GM23248 (cell line): ENCODE results near the gene CDKN2B. TPM values are rescaled to one million over a fixed set of nuclear protein-coding genes. Genes with fewer than 3 reads are reported as not detected.
"Not testable (repeated sequence)": the region's sequence is repeated elsewhere in the genome, so short reads cannot be mapped to it uniquely, and the experiment has no call there.

Source experiments
- DNase-seq: peaks from one replicate; pipeline ENCODE4 v3.0.0-alpha.2; 2015
- H2AFZ ChIP-seq: fragments of 200-600 bp; sonication (generic); 2 replicates; pipeline ENCODE4 v1.6.1; 2016; ENCODE audit warnings: antibody characterized with exemption
- H3F3A ChIP-seq: fragments of 200-600 bp; sonication (generic); 2 replicates; pipeline ENCODE4 v1.6.1; 2016; ENCODE audit warnings: mild to moderate bottlenecking, antibody characterized with exemption, mixed run types; ENCODE audit not compliant: insufficient read depth
- H3K27ac ChIP-seq: fragments of 200-600 bp; sonication (generic); 2 replicates; pipeline ENCODE4 v1.5.1; 2016; ENCODE audit warnings: mild to moderate bottlenecking
- H3K27me3 ChIP-seq: fragments of 200-600 bp; sonication (generic); replicated peaks from 2 replicates; pipeline ENCODE4 v1.6.1; 2016; ENCODE audit warnings: mild to moderate bottlenecking; ENCODE audit not compliant: insufficient read depth
- H3K36me3 ChIP-seq: fragments of 200-600 bp; sonication (generic); 2 replicates; pipeline ENCODE4 v1.6.1; 2016; ENCODE audit warnings: low read depth, mild to moderate bottlenecking
- H3K4me1 ChIP-seq: fragments of 200-600 bp; sonication (generic); 2 replicates; pipeline ENCODE4 v1.6.1; 2016; ENCODE audit warnings: mild to moderate bottlenecking; ENCODE audit not compliant: insufficient read depth
- H3K4me2 ChIP-seq: fragments of 200-600 bp; sonication (generic); one replicate; pipeline ENCODE4 v1.6.1; 2016; ENCODE audit warnings: mild to moderate bottlenecking; ENCODE audit not compliant: unreplicated experiment
- H3K4me3 ChIP-seq: fragments of 200-600 bp; sonication (generic); 2 replicates; pipeline ENCODE4 v1.5.1; 2016; ENCODE audit warnings: mild to moderate bottlenecking
- H3K79me2 ChIP-seq: fragments of 200-600 bp; sonication (generic); 2 replicates; pipeline ENCODE4 v1.6.1; 2016; ENCODE audit warnings: mild to moderate bottlenecking; ENCODE audit not compliant: insufficient read depth
- H3K9ac ChIP-seq: fragments of 200-600 bp; sonication (generic); 2 replicates; pipeline ENCODE4 v1.6.1; 2016; ENCODE audit warnings: mild to moderate bottlenecking
- H3K9me2 ChIP-seq: fragments of 200-600 bp; sonication (generic); 2 replicates; pipeline ENCODE4 v1.6.1; 2016; ENCODE audit warnings: mixed run types, mild to moderate bottlenecking, moderate library complexity; ENCODE audit not compliant: insufficient read depth
- H3K9me3 ChIP-seq: fragments of 200-600 bp; sonication (generic); one replicate; pipeline ENCODE4 v1.6.1; 2017; ENCODE audit warnings: low read depth
- H4K20me1 ChIP-seq: fragments of 200-600 bp; sonication (generic); 2 replicates; pipeline ENCODE4 v1.6.0; 2016; ENCODE audit not compliant: insufficient read depth
- EZH2 ChIP-seq: fragments of 200-600 bp; sonication (generic); IDR thresholded peaks from 2 replicates; pipeline ENCODE4 v1.6.1; 2018; ENCODE audit warnings: antibody characterized with exemption, mild to moderate bottlenecking; ENCODE audit not compliant: insufficient read depth, poor library complexity, severe bottlenecking
- EZH2phosphoT487 ChIP-seq: fragments of 200-600 bp; sonication (generic); IDR thresholded peaks from 2 replicates; pipeline ENCODE4 v1.6.1; 2018; ENCODE audit warnings: antibody characterized with exemption, moderate library complexity, mild to moderate bottlenecking, low read depth; ENCODE audit not compliant: insufficient read depth
- WGBS, 2 experiments: methylation state at CpG; one replicate each; pipeline ENCODE4 v1.1.6; 2015 to 2017; ENCODE audit warnings: low lambda C conversion rate in 2 of 2, low coverage in 1 of 2; ENCODE audit errors: missing lambda C conversion rate in 2 of 2; 5-methylcytosine and 5-hydroxymethylcytosine counted together
- in situ Hi-C: fragments of 300-500 bp; cut with MboI; formaldehyde crosslinking; loops from 2 replicates; pipeline ENCODE4 v1.15.0; 2020
- polyA plus RNA-seq: library from polyadenylated mRNA; unstranded; fragments of >200 nt; fragmentation: Nextera tagmentation; extraction: Ambion mirVana; gene quantifications from 2 replicates; pipeline ENCODE4 v1.2.1, GENCODE V29; 2016
- total RNA-seq: library from RNA; depleted of rRNA; stranded (reverse); fragments of >200 nt; shearing (Covaris generic); gene quantifications from 2 replicates; pipeline ENCODE4 v1.2.3, GENCODE V29; 2014

CDKN2B gene
- total and polyA plus RNA-seq, 2 experiments from 2014 or later, result 6.7 to 10.6 TPM

- H3K9me3 ChIP-seq, result peaks cover 3% of the 10 kb centered on the region
- 51 to 54% methylated on average over 15 of the region's 15 CpGs for WGBS, 2 experiments
- no peaks in the 10 kb centered on the region for H3K36me3 ChIP-seq
- no peaks in the 10 kb centered on the region; the same call in 1 of the 2 replicates for H3K4me1 ChIP-seq
- DNase-seq, result no peak
- H3K9me2 ChIP-seq, result no peaks in the 10 kb centered on the region
- H3K4me2 ChIP-seq, result peak overlapping the region; percentile 74
- H4K20me1 ChIP-seq, result no peaks in the 10 kb centered on the region
- TF ChIP-seq EZH2, result no peak
- no peak for TF ChIP-seq EZH2phosphoT487
- no peak overlapping the region for H3K27ac ChIP-seq
- H3F3A ChIP-seq, result peaks cover 7% of the 10 kb centered on the region; the same call in 1 of the 2 replicates
- no peaks in the 10 kb centered on the region for H3K79me2 ChIP-seq
- no peak overlapping the region for H3K9ac ChIP-seq
- in situ Hi-C loops, result no loop called here
- H3K27me3 ChIP-seq, result peaks cover 28% of the 10 kb centered on the region
- peak overlapping the region; percentile 90 for H2AFZ ChIP-seq
- no peak overlapping the region for H3K4me3 ChIP-seq
These were observed 42.8 kb downstream of the CDKN2B start for GRCh38 chr9:21966140-21966851.

GRCh38 chr9:21965401-21965951 lies 43.6 kb downstream of the CDKN2B start:
- Histone ChIP-seq H3K4me2 (peak overlapping the region; percentile 74), H3F3A (peaks cover 7% of the 10 kb centered on the region; the same call in 1 of the 2 replicates), H3K27me3 (peaks cover 28% of the 10 kb centered on the region), H3K27ac (no peak overlapping the region), H3K9me3 (peaks cover 3% of the 10 kb centered on the region), H4K20me1 (no peaks in the 10 kb centered on the region), H2AFZ (peak overlapping the region; percentile 90), H3K4me3 (peak overlapping the region; percentile 65), H3K9me2 (no peaks in the 10 kb centered on the region), H3K36me3 (no peaks in the 10 kb centered on the region), H3K4me1 (no peaks in the 10 kb centered on the region; the same call in 1 of the 2 replicates), H3K9ac (peak overlapping the region; percentile 65), H3K79me2 (no peaks in the 10 kb centered on the region)
- TF ChIP-seq EZH2, result no peak
- TF ChIP-seq EZH2phosphoT487, result no peak
- peak; percentile 93 for DNase-seq
- 4 to 5% methylated on average over 25 to 30 of the region's 30 CpGs for WGBS, 2 experiments
- in situ Hi-C loops, result no loop called here

GRCh38 chr9:21964925-21965385 lies 44.1 kb downstream of the CDKN2B start:
- peak overlapping the region; percentile 65 for H3K4me3 ChIP-seq

GRCh38 chr9:21961569-21961968 lies 47.5 kb downstream of the CDKN2B start:
- no peak for TF ChIP-seq EZH2phosphoT487
- no peak for TF ChIP-seq EZH2
- 94% methylated on average over 2 of the region's 2 CpGs for WGBS, 2 experiments
- H3F3A ChIP-seq, result peaks cover 7% of the 10 kb centered on the region; the same call in 1 of the 2 replicates
- H3K4me2 ChIP-seq, result no peak overlapping the region
- no peaks in the 10 kb centered on the region for H3K79me2 ChIP-seq
- DNase-seq, result peak; percentile 37
- no peaks in the 10 kb centered on the region for H3K27me3 ChIP-seq
- no peak overlapping the region for H3K27ac ChIP-seq
- in situ Hi-C loops, result no loop called here
- H3K9me2 ChIP-seq, result no peaks in the 10 kb centered on the region
- H3K9me3 ChIP-seq, result peaks cover 3% of the 10 kb centered on the region
- H2AFZ ChIP-seq, result no peak overlapping the region
- H3K4me3 ChIP-seq, result no peak overlapping the region
- no peaks in the 10 kb centered on the region; the same call in 1 of the 2 replicates for H3K4me1 ChIP-seq
- H3K36me3 ChIP-seq, result no peaks in the 10 kb centered on the region
- no peak overlapping the region for H3K9ac ChIP-seq
- no peaks in the 10 kb centered on the region for H4K20me1 ChIP-seq

More at GRCh38 chr9:21964925-21965385, 44.1 kb downstream of the CDKN2B start:
- Histone ChIP-seq H3F3A (peaks cover 7% of the 10 kb centered on the region; the same call in 1 of the 2 replicates), H3K79me2 (no peaks in the 10 kb centered on the region), H4K20me1 (no peaks in the 10 kb centered on the region), H3K27ac (no peak overlapping the region), H3K9me3 (peaks cover 3% of the 10 kb centered on the region), H3K27me3 (peaks cover 28% of the 10 kb centered on the region), H3K9me2 (no peaks in the 10 kb centered on the region), H3K9ac (peak overlapping the region; percentile 65), H3K4me1 (no peaks in the 10 kb centered on the region; the same call in 1 of the 2 replicates), H3K36me3 (no peaks in the 10 kb centered on the region), H3K4me2 (peak overlapping the region; percentile 74), H2AFZ (peak overlapping the region; percentile 90)
- 3 to 5% methylated on average over 28 to 29 of the region's 29 CpGs for WGBS, 2 experiments
- DNase-seq, result peak; percentile 63
- in situ Hi-C loops, result no loop called here
- TF ChIP-seq EZH2, result no peak
- no peak for TF ChIP-seq EZH2phosphoT487

GRCh38 chr9:21959268-21959667 lies 49.8 kb downstream of the CDKN2B start:
- H3K27me3 ChIP-seq, H3K4me2 ChIP-seq, H3K79me2 ChIP-seq, H4K20me1 ChIP-seq, H3K9me3 ChIP-seq, H3K27ac ChIP-seq, H3K9ac ChIP-seq, H2AFZ ChIP-seq, H3K9me2 ChIP-seq, H3F3A ChIP-seq, H3K4me1 ChIP-seq, in situ Hi-C loops, H3K36me3 ChIP-seq, DNase-seq, H3K4me3 ChIP-seq: not testable (repeated sequence)
- WGBS, 2 experiments, result 89 to 95% methylated on average over 22 to 24 of the region's 33 CpGs
